ELF-1 (cell line): ENCODE results near the gene SARNP.

Experiments used
- DNase-seq: peaks from one replicate; pipeline ENCODE4 v3.0.0-alpha.2; 2016; ENCODE audit warnings: low read depth, low spot score

SARNP gene

DNA sequence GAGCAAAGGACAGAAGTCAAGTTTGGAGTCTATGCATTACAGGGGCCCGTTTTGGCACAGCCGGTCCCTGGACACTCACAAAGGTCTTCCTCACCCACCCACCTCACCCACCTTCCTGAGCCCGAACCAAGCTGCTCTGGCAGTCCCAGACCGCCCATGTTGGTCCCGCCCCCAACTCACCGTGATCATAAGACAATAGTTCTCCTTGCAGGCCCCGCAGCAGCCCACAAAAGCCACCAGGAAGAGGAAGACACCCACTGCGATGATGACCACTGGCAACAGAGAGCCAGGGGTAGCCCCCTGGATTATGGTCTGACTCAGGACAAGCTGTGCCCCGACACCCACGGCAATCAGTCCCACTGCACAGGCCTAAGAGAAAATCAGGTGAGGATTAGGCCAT lies 90.6 kb downstream of the SARNP start:
- no peak for DNase-seq

- DNase-seq = no peak
Observed at GRCh38 chr12:55725556-55725955, 92.0 kb downstream of the SARNP start.

DNA sequence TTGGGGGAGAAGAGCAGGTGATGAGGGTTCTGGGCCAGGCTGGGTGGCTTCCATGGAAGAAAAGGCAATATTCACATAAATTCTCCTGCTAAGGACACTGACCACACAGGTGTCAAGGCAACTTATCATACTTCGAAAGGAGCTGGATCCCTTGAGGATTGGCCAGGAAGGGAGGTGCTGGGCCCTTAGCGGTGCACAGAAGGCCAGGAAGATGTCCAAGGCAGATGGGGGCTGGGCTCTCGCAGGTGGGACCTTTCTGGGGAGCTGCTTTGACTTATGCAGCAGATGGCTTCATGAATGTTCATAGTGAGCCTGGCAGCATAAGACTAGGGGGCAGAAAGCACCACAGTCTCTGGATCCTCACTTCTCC lies 92.6 kb downstream of the SARNP start:
- no peak for DNase-seq

- DNase-seq = peak; percentile 63
Observed at GRCh38 chr12:55724226-55724939, 93.1 kb downstream of the SARNP start.

DNA sequence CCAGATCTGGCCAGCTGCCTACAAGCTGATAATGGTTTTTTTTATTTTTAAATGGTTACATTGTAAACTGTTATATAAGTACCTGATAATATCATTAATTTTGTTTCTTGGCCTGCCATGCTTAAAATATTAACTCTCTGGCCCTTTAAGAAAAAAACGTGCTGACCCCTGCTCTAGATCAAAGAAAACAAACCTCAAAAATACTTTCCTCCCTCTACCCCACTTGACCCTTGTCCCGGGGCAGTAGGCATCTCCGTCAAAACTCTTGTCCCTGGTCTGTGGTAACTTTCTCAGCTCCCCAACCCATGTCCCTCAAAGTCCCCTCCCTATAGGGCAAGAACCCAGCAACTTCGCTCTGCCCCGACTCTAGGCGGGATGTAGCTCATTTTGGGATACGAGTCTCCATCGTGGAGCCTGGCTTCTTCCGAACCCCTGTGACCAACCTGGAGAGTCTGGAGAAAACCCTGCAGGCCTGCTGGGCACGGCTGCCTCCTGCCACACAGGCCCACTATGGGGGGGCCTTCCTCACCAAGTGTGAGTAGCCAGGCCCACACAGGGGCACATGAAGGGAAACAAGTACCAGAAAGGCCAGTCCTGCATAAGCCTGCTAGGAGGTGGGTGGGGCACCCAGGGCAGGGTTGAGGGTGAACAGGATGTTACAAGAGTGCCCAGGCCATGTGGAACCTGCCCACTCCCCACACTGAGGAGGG lies 93.9 kb downstream of the SARNP start:
- no peak for DNase-seq

DNA sequence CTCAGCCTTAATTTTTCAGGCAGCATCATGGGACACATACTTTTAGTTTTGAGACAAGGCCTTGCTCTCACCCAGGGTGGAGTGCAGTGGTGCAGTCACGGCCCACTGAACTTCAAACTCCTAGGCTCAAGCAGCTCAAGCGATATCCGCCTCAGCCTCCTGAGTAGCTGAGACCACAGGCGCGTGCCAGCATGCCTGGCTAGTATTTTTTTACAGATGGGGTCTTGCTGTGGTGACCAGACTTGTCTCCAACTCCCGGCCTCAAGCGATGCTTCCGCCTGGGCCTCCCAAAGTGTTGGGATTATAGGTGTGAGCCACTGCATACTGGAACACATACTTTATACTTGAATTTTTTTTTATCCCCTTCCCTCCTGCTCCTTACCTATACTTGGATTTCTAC lies 94.6 kb downstream of the SARNP start:
- no peak for DNase-seq

GRCh38 chr12:55721601-55722213 lies 95.8 kb downstream of the SARNP start:
- DNase-seq = no peak

DNA sequence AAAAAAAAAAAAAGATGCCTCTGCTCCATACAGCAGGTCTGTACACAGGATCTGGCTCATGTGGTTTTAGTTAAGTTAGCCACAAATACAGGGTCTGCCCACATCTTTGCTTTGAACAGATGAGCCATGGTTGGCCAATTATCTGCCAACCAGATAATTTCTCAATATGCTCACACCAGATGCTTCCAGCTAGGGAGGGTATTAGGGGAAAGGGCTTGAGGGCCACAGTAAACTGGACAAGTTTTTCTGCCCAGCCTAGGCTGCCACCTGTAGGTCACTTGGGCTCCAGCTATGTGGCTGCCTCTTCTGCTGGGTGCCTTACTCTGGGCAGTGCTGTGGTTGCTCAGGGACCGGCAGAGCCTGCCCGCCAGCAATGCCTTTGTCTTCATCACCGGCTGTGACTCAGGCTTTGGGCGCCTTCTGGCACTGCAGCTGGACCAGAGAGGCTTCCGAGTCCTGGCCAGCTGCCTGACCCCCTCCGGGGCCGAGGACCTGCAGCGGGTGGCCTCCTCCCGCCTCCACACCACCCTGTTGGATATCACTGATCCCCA lies 96.6 kb downstream of the SARNP start:
- peak; percentile 78 for DNase-seq

DNA sequence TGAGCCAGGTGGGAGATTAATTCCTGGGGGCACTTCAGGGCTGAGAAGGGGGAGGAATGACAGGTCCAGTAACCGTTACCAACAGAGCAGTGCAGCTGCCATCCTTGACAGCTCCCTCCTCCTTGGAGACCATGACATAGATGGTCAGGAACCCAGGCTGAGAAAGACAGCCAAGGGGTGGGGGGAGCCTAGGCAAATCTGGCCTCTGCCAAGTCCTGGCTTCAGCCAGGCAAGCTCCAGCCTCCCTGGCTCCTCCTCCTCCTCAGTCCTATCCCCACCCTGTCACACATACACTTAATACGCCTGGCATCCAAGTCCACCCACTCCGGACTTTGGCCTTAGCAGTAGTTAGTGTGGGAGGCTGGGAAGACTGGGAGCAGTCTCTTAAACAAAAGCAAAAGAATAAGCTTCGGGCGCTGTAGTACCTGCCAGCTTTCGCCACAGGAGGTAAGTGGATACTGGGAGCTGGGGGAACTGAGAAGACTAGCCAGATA lies 97.4 kb downstream of the SARNP start, which contains the start of gene RDH5:
Gene RDH5, plus strand, starts transcription at position 323 of the 494 bp plus-strand sequence. CDS start 792 bp downstream, outside the sequence.
- DNase-seq = no peak

DNA sequence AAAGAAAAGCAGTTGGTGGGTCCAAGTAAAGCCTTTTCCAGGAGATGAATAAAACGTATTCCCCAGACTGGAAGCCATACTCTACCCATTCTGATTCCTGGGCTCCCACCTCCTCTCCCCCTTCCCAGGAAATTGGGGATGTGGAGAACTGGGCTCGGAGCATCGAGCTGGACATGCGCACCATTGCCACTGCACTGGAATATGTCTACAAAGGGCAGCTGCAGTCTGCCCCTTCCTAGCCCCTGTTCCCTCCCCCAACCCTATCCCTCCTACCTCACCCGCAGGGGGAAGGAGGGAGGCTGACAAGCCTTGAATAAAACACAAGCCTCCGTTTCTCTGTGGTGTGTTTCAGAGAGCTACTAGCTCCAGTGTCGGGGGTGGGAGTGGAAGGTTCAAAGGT lies 98.2 kb downstream of the SARNP start:
- DNase-seq = no peak

DNA sequence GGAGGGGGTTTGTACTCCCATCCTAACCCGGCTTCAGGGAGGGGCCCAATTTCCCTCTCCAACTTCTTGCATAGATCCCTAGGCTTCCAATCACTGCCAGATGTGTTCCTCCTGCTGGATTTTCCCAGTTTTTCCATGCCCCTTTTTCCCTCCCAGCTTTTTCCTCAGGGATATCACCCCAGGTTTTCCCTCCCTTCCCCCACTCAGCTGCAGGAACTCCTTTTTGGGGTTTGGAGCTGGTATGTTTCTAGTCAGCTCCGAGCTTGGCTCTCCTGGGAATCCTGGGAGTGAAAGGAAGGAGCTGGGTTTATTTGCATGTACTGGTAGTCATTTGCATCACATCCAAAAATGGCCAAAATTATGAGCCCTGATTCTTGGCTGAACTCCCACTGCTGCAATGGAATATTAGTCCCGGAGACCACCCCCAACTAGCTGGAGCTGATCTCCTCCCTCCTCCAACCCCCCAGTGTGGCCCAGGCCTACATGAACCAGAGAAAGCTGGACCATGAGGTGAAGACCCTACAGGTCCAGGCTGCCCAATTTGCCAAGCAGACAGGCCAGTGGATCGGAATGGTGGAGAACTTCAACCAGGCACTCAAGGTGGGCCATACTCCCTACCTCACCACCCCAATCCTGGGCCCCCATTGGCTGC lies 98.8 kb downstream of the SARNP start:
- DNase-seq = no peak

DNA sequence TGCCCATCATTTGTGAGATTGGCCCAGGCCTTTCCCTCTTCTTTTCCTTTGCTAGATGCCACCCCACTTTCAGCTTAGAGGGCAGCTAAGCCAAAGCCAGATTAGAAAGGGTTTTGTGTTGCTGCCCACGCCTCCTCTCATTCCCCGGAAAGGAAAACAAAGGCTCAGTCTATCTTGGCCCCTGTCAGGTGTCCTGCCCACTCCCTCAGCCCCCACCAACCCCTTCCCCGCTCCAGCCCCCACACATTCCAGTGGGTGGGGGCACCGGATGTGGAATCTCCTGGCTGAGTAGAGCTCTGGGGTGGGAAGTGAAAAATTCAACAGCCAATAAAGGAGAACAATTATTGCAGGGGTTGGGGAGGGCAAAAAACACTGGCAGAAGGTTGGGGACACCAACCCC lies 99.5 kb downstream of the SARNP start:
- DNase-seq = no peak

GRCh38 chr12:55717011-55718007 lies 100.2 kb downstream of the SARNP start:
- DNase-seq = no peak

DNA sequence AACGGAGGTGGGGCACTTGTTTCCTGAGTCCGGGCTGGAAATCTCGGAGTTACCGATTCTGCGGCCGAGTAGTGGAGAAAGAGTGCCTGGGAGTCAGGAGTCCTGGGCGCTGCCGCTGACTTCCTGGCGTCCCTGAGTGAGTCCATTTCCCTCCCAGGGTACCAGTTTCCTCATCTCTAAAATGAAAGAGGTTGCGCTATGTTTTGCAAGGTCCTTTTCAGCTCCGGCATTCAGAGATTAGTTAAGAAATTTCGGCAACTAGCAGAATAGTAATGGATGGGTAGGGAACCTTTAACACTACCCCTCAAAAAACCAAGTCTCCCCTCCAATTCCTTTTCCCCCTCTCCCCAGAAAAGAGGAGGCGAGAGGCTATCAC lies 101.0 kb downstream of the SARNP start:
- no peak for DNase-seq

GRCh38 chr12:55715833-55716581 lies 101.5 kb downstream of the SARNP start, which contains the start of gene BLOC1S1:
Gene BLOC1S1, plus strand, starts transcription at chr12:55716046. Its CDS starts 6 bp downstream, at chr12:55716052.
- peak; percentile 96 for DNase-seq

GRCh38 chr12:55715169-55715764 lies 102.3 kb downstream of the SARNP start:
- no peak for DNase-seq

DNA sequence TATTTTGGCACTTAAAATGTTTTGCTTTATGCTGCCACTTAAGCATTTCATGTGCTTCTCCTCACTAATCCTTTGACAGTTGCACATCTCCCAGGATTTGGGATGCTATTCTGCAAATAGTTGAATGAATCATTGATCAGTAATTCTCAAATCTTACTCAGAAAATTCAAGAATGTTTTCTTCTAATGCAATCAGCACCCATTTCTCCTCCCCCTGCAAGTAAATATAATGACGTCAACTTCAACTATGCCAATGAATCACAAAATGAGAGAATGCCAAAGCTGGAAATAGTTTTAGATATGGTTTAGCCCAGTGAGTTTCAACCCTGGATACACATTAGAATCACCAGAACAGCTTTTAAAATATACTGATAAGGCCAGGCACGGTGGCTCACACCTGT lies 103.8 kb downstream of the SARNP start:
- no peak for DNase-seq

- DNase-seq = no peak
Observed at GRCh38 chr12:55712700-55713415, 104.7 kb downstream of the SARNP start.
